ENCODE data around the gene LSAMP.

- no peak for TF ChIP-seq CTCF (IDR thresholded peaks at IDR 0.05; ENCODE audit: borderline replicate concordance, extremely low read depth, low read length, poor library complexity, severe bottlenecking)
- no peak for TF ChIP-seq EZH2 (IDR thresholded peaks at IDR 0.05; ENCODE audit: borderline replicate concordance, low read depth, low read length, severe bottlenecking)
Observed at GRCh38 chr3:116474801-116475200, 29.5 kb upstream of the LSAMP start.

Measured in DND-41 (cell line).